Measurements from ENCODE around the gene ZW10. TPM values are rescaled to one million over a fixed set of nuclear protein-coding genes. Genes with fewer than 3 reads are reported as not detected.

The ZW10 gene
- total and polyA plus RNA-seq, 2 experiments from 2014 or later, result 12.3 to 30.5 TPM

DNA sequence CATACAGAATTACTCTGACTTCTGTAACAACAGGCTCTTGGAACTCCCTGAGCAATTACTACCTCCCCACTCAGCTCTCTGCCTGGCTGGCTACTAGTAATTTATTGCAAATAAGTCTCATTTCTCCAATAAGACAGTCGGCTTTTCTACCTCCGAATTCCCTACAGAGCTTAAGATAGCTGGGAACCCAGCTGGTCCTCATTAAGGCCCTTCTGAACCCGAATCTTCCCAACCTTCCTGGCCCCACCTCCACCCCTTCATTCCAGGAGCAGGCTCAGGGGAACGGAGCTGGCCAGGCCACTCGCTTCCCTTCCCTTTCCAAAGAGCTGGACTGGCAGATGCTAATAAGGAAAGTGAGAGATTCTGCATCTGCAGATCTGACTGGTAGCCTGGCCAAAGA is 89.0 kb downstream of the ZW10 start (continued):
- TF ChIP-seq POLR2AphosphoS5 (IDR thresholded peaks at IDR 0.05; ENCODE audit: low read depth) (no peak), ZNF114 (CRISPR knock-in tag; IDR thresholded peaks at IDR 0.05) (no peak), NANOG (IDR thresholded peaks at IDR 0.05; ENCODE audit: borderline replicate concordance) (no peak), STAT1 (IDR thresholded peaks at IDR 0.05; ENCODE audit: unreplicated experiment) (no peak), EZH2phosphoT487 (IDR thresholded peaks at IDR 0.05; ENCODE audit: unreplicated experiment) (no peak)
- TF ChIP-seq, protein P1, sequence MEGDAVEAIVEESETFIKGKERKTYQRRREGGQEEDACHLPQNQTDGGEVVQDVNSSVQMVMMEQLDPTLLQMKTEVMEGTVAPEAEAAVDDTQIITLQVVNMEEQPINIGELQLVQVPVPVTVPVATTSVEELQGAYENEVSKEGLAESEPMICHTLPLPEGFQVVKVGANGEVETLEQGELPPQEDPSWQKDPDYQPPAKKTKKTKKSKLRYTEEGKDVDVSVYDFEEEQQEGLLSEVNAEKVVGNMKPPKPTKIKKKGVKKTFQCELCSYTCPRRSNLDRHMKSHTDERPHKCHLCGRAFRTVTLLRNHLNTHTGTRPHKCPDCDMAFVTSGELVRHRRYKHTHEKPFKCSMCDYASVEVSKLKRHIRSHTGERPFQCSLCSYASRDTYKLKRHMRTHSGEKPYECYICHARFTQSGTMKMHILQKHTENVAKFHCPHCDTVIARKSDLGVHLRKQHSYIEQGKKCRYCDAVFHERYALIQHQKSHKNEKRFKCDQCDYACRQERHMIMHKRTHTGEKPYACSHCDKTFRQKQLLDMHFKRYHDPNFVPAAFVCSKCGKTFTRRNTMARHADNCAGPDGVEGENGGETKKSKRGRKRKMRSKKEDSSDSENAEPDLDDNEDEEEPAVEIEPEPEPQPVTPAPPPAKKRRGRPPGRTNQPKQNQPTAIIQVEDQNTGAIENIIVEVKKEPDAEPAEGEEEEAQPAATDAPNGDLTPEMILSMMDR (conservative IDR thresholded peaks at IDR 0.05; ENCODE audit: low read depth in 2 of 2), result no peak
- TF ChIP-seq, protein P2, sequence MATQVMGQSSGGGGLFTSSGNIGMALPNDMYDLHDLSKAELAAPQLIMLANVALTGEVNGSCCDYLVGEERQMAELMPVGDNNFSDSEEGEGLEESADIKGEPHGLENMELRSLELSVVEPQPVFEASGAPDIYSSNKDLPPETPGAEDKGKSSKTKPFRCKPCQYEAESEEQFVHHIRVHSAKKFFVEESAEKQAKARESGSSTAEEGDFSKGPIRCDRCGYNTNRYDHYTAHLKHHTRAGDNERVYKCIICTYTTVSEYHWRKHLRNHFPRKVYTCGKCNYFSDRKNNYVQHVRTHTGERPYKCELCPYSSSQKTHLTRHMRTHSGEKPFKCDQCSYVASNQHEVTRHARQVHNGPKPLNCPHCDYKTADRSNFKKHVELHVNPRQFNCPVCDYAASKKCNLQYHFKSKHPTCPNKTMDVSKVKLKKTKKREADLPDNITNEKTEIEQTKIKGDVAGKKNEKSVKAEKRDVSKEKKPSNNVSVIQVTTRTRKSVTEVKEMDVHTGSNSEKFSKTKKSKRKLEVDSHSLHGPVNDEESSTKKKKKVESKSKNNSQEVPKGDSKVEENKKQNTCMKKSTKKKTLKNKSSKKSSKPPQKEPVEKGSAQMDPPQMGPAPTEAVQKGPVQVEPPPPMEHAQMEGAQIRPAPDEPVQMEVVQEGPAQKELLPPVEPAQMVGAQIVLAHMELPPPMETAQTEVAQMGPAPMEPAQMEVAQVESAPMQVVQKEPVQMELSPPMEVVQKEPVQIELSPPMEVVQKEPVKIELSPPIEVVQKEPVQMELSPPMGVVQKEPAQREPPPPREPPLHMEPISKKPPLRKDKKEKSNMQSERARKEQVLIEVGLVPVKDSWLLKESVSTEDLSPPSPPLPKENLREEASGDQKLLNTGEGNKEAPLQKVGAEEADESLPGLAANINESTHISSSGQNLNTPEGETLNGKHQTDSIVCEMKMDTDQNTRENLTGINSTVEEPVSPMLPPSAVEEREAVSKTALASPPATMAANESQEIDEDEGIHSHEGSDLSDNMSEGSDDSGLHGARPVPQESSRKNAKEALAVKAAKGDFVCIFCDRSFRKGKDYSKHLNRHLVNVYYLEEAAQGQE (IDR thresholded peaks at IDR 0.05; ENCODE audit: unreplicated experiment), result no peak

DNA sequence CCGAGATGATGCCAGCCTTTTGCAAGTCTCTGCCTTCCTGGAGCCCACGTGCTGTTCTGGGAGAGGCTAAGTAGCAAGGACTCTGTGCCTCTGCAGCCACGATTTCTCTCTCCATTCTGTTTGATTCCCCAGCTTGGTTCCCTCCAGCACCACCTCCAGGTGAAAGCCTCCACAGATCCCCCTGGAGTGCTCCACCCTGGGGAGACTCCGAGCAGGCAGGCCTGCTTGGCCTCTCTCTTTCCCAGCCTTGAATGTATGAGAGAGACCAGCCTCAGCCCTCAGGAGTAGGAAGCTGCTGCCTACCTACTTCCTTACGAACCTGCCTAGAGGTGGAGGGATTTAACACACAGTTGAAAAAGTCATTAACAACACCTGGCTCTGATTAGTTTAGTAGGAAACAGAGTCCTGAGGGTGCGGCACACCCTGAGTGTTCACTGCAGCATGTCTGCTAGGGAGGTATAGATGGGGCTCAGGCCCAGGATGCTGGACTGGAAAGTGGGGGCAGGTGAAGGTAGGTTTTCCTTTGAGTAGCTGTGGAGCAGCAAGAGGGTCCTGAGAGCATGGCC is 89.9 kb downstream of the ZW10 start:
- H2AFZ ChIP-seq, result no peak overlapping the region
- no peaks in the 10 kb centered on the region for H3K36me3 ChIP-seq (ENCODE audit: insufficient read depth)
- H4K20me1 ChIP-seq (replicated peaks; ENCODE audit: insufficient read depth), result no peaks in the 10 kb centered on the region
- no peaks in the 10 kb centered on the region for H3K4me1 ChIP-seq (ENCODE audit: insufficient read depth)
- H3K4me2 ChIP-seq, result no peak overlapping the region
- no peak overlapping the region for H3K27ac ChIP-seq (ENCODE audit: low read depth)
- Mint-ChIP-seq H3K27me3 (ENCODE audit: insufficient read depth, low read depth, poor library complexity) (peaks cover 4% of the 10 kb centered on the region), H3K27ac (no peak overlapping the region), H3K36me3 (ENCODE audit: low read depth) (no peaks in the 10 kb centered on the region), H3K9me3 (no peaks in the 10 kb centered on the region), H3K4me3 (no peak overlapping the region), H3K4me1 (peaks cover 3% of the 10 kb centered on the region)
- no peak overlapping the region for H3K4me3 ChIP-seq
- H3K79me2 ChIP-seq (replicated peaks; ENCODE audit: insufficient read depth), result no peaks in the 10 kb centered on the region
- no peaks in the 10 kb centered on the region; the same call in 1 of the 2 replicates for H3K9me2 ChIP-seq (ENCODE audit: insufficient read depth)
- no peaks in the 10 kb centered on the region for H3F3A ChIP-seq (replicated peaks; ENCODE audit: low read depth)
- DNase-seq (ENCODE audit: low spot score) (no peak), ATAC-seq (no peak)
- no peaks in the 10 kb centered on the region for H3K27me3 ChIP-seq (ENCODE audit: insufficient read depth)
- TF ChIP-seq ETS1 (IDR thresholded peaks at IDR 0.05), result no peak
- TF ChIP-seq ZNF331 (CRISPR knock-in tag; IDR thresholded peaks at IDR 0.05; ENCODE audit: low read depth), result no peak
- no peak for TF ChIP-seq JUNB (IDR thresholded peaks at IDR 0.05; ENCODE audit: unreplicated experiment)
- TF ChIP-seq NANOG (IDR thresholded peaks at IDR 0.05; ENCODE audit: borderline replicate concordance), result no peak
- no peak for TF ChIP-seq ZNF114 (CRISPR knock-in tag; IDR thresholded peaks at IDR 0.05)
- TF ChIP-seq STAT1 (IDR thresholded peaks at IDR 0.05; ENCODE audit: unreplicated experiment), result no peak
- TF ChIP-seq, protein P1 (conservative IDR thresholded peaks at IDR 0.05; ENCODE audit: low read depth in 2 of 2), result no peak
- TF ChIP-seq EZH2phosphoT487 (IDR thresholded peaks at IDR 0.05; ENCODE audit: unreplicated experiment), result no peak
- TF ChIP-seq, protein P2 (IDR thresholded peaks at IDR 0.05; ENCODE audit: unreplicated experiment), result no peak
- no peak for TF ChIP-seq CREB1 (CRISPR knock-in tag; IDR thresholded peaks at IDR 0.05; ENCODE audit: low read depth)
